ENCODE results near the gene TLCD2.
A peak's percentile ranks its signal among the peaks of the same experiment; 100 is the strongest.
"Not testable (repeated sequence)": the region's sequence is repeated elsewhere in the genome, so short reads cannot be mapped to it uniquely, and the experiment has no call there.

TLCD2 gene

GRCh38 chr17:1709971-1710806 is at the start of gene TLCD2:
Gene TLCD2, minus strand, starts transcription at chr17:1710377. Its CDS starts 135 bp downstream, at chr17:1710242.
- no peak for DNase-seq

GRCh38 chr17:1759529-1759928 is 49.4 kb upstream of the TLCD2 start:
- no peak for DNase-seq

GRCh38 chr17:1758807-1759206 is 48.6 kb upstream of the TLCD2 start:
- DNase-seq = peak; percentile 40

GRCh38 chr17:1755827-1756262 is 45.7 kb upstream of the TLCD2 start:
- DNase-seq = no peak

GRCh38 chr17:1755252-1755826 is 45.2 kb upstream of the TLCD2 start:
- DNase-seq = no peak

- DNase-seq = no peak
Observed at GRCh38 chr17:1754430-1755112, 44.4 kb upstream of the TLCD2 start.

GRCh38 chr17:1753767-1754429 is 43.7 kb upstream of the TLCD2 start:
- no peak for DNase-seq

GRCh38 chr17:1752425-1753262 is 42.5 kb upstream of the TLCD2 start:
- no peak for DNase-seq

- DNase-seq = no peak
Observed at GRCh38 chr17:1750628-1751027, 40.5 kb upstream of the TLCD2 start.

GRCh38 chr17:1746975-1747543 is 36.9 kb upstream of the TLCD2 start:
- no peak for DNase-seq

- DNase-seq = no peak
Observed at GRCh38 chr17:1745513-1746020, 35.4 kb upstream of the TLCD2 start.

GRCh38 chr17:1744551-1745512 is 34.7 kb upstream of the TLCD2 start:
- DNase-seq = no peak

- DNase-seq = no peak
Observed at GRCh38 chr17:1743088-1743439, 32.9 kb upstream of the TLCD2 start.

- no peak for DNase-seq
Observed at GRCh38 chr17:1742371-1743087, 32.4 kb upstream of the TLCD2 start, which contains the start of gene SERPINF2. Gene SERPINF2, plus strand, starts transcription at chr17:1742871. Its CDS starts 2,125 bp downstream, at chr17:1744996.

GRCh38 chr17:1741899-1742298 is 31.7 kb upstream of the TLCD2 start:
- not testable (repeated sequence) for DNase-seq

- no peak for DNase-seq
Observed at GRCh38 chr17:1737531-1738291, 27.5 kb upstream of the TLCD2 start.

GRCh38 chr17:1736348-1737281 is 26.4 kb upstream of the TLCD2 start:
- peak; percentile 37 for DNase-seq

GRCh38 chr17:1735834-1736347 is 25.7 kb upstream of the TLCD2 start:
- no peak for DNase-seq

All from CD4-positive, alpha-beta T cell treated with Interleukin-15 for 1 hour (primary cell).